GM12865 (cell line): ENCODE measurements around the gene ITPR2.

Experiments used
- DNase-seq: peaks from one replicate; pipeline ENCODE4 v3.0.0; 2010; ENCODE audit warnings: low read depth
- H3K4me3 ChIP-seq: 2 replicates; pipeline ENCODE4 v1.5.1; 2011; ENCODE audit warnings: mild to moderate bottlenecking, low read depth, low read length, control low read depth
- TF ChIP-seq, protein P1 (sequence below): IDR thresholded peaks from 2 replicates; pipeline ENCODE4 v1.5.1; 2011; ENCODE audit warnings: low read length, control low read depth, low read depth, inconsistent platforms; ENCODE audit not compliant: insufficient read depth; ENCODE audit errors: missing control alignments

Gene ITPR2

GRCh38 chr12:26428420-26428819, 404.6 kb downstream of the ITPR2 start:
- H3K4me3 ChIP-seq = no peak overlapping the region
- DNase-seq = no peak
- TF ChIP-seq, protein P1, sequence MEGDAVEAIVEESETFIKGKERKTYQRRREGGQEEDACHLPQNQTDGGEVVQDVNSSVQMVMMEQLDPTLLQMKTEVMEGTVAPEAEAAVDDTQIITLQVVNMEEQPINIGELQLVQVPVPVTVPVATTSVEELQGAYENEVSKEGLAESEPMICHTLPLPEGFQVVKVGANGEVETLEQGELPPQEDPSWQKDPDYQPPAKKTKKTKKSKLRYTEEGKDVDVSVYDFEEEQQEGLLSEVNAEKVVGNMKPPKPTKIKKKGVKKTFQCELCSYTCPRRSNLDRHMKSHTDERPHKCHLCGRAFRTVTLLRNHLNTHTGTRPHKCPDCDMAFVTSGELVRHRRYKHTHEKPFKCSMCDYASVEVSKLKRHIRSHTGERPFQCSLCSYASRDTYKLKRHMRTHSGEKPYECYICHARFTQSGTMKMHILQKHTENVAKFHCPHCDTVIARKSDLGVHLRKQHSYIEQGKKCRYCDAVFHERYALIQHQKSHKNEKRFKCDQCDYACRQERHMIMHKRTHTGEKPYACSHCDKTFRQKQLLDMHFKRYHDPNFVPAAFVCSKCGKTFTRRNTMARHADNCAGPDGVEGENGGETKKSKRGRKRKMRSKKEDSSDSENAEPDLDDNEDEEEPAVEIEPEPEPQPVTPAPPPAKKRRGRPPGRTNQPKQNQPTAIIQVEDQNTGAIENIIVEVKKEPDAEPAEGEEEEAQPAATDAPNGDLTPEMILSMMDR = no peak

GRCh38 chr12:26426652-26427051, 406.3 kb downstream of the ITPR2 start:
- TF ChIP-seq, protein P1 = no peak
- H3K4me3 ChIP-seq = no peak overlapping the region
- DNase-seq = no peak

- peak; percentile 40 for DNase-seq
- TF ChIP-seq, protein P1 = no peak
- H3K4me3 ChIP-seq = no peak overlapping the region
These were observed 407.3 kb downstream of the ITPR2 start for GRCh38 chr12:26425587-26426260.

- no peak overlapping the region for H3K4me3 ChIP-seq
- DNase-seq = peak; percentile 45
- TF ChIP-seq, protein P1 = no peak
These were observed 410.1 kb downstream of the ITPR2 start for GRCh38 chr12:26422839-26423398.

DNA sequence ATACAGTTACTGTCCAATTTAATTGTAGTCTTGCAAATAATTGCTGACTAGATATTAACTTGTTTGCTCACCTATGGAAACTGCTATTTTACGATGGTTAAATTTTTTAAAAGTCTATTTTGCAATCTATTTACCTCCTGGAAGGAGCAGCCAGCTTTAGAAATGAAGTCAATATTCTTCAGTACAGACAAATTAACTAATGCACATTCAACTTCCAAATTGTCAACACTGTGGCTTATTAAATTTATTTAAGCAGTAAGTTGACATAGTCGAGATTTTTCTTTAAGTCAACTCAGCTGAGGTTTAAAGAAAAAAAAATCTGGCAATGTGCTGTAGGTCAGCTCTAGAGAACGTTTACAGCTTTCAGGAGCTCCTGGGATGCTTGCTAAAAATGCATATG, 416.4 kb downstream of the ITPR2 start:
- H3K4me3 ChIP-seq = no peak overlapping the region
- DNase-seq = no peak
- TF ChIP-seq, protein P1 = no peak

- TF ChIP-seq, protein P1 = no peak
- no peak for DNase-seq
- no peak overlapping the region for H3K4me3 ChIP-seq
These were observed 422.3 kb downstream of the ITPR2 start for GRCh38 chr12:26410689-26411088.

DNA sequence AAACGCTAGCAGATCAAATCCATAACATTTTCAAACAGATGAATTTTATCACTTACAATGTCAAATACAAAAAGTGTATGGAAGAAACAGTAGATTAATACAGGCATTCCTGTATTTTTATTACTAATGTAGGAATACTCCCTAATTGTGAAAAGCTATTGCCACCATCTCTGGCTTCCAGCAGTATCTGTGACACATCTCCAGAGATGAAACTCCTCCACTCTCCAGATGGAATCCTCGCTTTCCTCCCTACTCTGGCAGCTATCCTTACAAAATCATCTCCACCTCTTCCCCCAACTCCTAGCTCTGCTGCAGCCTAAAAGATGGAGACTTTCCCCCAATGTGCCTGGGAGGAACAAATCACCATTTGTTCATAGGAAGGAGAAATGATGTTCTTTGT, 426.2 kb downstream of the ITPR2 start:
- TF ChIP-seq, protein P1 = no peak
- DNase-seq = no peak
- H3K4me3 ChIP-seq = no peak overlapping the region
